ENCODE data around the gene RASGRF1.

RASGRF1 gene

DNA sequence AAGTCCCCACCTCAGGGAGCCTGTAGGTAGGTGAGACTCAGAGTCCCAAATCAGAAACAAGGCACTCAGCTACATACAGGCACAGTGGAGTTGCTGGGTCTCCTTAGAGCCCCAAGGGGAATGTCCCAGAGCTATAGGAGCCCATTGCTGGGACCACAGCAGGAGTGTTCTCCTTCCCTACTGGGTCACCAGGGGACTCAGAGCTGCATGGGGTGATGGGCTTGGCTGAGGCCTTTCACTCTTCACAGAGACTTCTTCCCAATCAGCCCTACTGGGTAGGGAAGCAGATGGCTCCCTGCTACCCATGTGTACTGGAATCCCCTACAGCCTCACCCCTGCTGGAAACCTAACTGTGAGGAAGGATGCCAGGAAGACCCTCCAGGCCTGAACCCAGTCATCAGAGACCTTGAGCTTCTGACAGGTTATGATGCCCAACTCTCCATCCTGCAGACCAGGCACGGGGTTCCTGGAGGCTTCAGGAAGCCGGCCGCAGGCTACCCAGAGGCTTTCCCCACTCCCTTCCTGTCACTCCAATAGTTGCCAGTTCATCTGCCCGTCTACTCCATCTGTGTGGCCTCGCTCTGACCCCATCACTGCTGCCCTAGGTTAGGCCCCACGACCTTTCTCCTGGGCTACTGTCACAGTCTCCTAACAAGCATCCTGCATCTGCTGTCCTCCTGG is 24.0 kb downstream of the RASGRF1 start:
- DNase-seq: no peak

DNA sequence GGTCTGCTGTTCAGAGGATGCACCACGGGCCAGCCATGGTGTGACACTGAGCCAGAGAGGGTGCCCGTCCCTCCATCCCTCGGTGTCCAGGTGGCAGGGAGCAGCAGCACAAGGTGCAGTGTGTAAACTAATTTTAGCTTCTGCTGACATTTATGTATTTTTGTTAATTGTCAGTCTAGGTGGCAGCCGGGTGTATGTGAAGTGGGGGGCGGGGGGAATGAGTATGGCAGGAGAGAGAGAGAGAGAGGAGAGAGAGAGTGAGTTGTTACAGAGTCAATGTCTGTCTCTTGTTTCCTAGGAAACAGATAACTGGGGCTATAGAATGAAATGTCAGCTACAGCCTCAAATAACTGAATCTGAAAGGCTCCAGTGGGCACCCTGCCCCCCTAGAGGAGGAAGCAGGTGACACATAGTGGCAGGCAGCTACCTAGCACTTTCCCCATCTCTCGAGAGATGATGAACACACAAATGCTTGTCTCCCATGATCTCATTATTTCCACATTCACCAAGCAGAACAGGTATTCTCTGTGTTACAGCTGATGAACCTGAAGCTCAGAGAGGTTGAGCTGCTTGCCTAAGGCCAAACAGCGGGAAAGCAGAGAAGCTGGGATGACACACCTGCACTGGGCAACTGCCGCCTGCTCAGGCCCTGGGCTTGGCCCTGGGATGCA is 24.7 kb downstream of the RASGRF1 start:
- DNase-seq: no peak

DNA sequence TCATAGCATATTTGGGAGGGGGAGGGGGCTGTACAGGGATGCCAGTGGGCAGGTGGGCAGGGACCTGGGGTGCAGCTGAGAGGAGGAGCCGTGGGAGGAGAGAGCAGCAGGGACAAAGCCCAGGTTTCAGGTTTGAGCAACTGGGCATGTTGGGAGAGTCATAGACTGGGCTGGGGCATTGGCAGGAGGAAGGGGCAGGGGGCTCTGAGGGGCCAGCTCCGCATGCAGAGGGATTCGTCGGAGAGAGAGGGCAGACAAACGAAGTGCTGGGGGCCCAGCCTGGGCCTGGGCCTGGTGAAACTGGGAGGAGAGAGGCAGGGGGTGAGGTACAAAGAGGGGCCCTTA is 25.2 kb downstream of the RASGRF1 start:
- DNase-seq: no peak

- DNase-seq: no peak
Measured at GRCh38 chr15:79064496-79064895, 26.1 kb downstream of the RASGRF1 start.

GRCh38 chr15:79060175-79060574 is 30.4 kb downstream of the RASGRF1 start:
- DNase-seq: no peak

DNA sequence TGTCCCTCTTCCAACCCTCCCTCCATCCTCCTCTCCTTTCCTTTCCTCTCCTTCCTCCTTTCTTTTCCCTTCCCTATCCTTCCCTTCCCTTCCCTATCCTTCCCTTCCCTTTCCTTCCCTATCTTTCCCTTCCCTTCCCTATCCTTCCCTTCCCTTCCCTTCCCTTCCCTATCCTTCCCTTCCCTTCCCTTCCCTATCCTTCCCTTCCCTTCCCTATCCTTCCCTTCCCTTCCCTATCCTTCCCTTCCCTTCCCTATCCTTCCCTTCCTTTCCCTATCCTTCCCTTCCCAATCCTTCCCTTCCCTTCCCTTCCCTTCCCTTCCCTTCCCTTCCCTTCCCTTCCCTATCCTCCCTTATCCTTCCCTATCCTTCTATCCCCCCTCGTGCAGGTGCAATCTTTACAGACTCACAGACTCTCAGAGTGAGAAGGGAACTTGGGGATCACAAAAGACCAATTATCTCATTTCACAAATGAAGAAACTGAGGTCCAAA is 31.5 kb downstream of the RASGRF1 start:
- no peak for DNase-seq

DNA sequence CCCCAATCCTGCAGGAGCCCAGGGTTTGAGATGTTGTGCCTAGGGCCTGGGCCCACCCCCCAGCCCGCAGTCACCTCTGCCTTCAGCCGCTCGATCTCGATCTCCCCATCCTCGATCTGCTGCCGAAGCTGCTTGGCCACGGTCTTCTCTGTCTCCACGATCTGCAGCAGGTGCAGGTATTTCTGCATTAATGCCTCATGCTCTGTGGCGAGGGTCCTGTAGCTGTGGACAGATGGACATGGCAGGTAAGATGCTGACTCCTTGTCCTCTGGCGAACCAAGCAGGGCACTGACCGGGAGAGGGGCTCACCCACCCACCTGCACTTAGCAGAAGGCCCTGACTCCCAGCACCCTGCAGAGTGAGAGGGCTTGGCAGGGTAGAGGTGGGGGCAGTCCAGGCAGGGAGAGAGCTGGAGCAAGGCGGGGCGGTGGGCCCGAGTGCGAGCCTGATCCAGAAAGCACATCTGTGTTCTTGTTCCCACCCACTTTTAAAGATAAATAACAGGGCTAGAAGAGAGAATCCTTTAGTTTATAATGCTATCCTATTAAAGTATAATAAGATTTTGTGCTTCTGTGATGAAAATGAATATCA is 32.2 kb downstream of the RASGRF1 start:
- DNase-seq: no peak

- DNase-seq: no peak
Measured at GRCh38 chr15:79057050-79057449, 33.5 kb downstream of the RASGRF1 start.

DNA sequence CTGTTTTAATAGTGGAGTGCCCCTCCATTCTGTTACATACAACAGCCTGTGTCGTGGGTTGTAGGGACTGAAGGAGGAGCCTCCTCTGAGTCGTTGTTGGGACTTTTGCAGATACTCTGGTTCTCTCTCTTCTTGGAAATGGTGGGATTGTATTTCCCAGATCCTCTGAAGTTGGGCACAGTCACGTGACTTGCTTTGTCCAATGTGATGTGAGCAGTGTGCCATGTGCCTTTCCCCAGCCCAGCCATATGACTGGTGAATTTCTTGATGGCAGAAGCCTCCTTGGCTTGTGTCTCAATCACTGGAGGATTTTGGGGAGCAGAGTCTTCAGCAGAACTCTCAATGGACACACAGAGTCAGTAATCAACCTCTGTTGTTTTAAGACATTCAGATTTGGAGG is 36.2 kb downstream of the RASGRF1 start:
- no peak for DNase-seq

GRCh38 chr15:79053894-79054293 is 36.7 kb downstream of the RASGRF1 start:
- no peak for DNase-seq

GRCh38 chr15:79051941-79052731 is 38.4 kb downstream of the RASGRF1 start:
- DNase-seq: no peak

GRCh38 chr15:79051029-79051428 is 39.6 kb downstream of the RASGRF1 start:
- DNase-seq: no peak

DNA sequence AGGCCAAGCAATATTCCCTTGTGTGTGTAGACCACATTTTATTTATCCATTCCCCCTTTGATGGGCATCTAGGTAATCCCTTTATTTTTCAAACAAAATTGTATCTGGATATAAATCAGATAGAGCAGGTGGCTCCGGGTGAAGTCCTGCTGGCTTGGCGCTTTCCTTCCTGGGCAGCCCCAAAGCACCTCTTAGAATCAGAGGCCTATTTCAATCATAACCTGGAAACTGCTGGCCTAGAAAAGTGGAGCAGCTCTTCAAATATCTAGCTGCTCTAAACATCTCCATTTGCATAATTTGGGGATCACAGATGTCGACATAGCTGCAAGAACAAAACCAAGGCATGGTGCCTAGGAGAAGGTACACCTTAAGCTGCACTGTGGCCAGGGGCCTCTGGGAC is 40.2 kb downstream of the RASGRF1 start:
- DNase-seq: no peak

GRCh38 chr15:79049416-79049815 is 41.2 kb downstream of the RASGRF1 start:
- no peak for DNase-seq

GRCh38 chr15:79047676-79048439 is 42.7 kb downstream of the RASGRF1 start:
- no peak for DNase-seq

GRCh38 chr15:79046691-79047404 is 43.7 kb downstream of the RASGRF1 start:
- DNase-seq: no peak

DNA sequence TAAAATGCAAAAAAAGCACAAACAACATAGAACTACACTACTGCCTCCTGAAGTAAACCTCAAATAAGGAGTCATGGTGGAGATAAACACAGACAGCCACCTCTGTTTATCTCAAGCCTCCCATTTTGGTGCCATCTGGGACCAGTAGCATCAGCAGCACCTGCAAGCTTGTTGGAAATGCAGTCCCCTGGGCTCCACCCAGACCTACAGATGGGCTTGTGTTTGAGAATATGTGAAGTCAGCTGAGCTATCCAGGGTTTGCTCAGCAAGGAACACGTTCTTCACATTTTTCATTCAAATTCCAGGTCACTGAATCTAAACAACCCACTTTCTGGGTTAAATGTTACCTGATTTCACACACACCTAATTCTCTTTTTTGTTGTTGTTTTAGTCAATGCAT is 45.5 kb downstream of the RASGRF1 start:
- no peak for DNase-seq

DNA sequence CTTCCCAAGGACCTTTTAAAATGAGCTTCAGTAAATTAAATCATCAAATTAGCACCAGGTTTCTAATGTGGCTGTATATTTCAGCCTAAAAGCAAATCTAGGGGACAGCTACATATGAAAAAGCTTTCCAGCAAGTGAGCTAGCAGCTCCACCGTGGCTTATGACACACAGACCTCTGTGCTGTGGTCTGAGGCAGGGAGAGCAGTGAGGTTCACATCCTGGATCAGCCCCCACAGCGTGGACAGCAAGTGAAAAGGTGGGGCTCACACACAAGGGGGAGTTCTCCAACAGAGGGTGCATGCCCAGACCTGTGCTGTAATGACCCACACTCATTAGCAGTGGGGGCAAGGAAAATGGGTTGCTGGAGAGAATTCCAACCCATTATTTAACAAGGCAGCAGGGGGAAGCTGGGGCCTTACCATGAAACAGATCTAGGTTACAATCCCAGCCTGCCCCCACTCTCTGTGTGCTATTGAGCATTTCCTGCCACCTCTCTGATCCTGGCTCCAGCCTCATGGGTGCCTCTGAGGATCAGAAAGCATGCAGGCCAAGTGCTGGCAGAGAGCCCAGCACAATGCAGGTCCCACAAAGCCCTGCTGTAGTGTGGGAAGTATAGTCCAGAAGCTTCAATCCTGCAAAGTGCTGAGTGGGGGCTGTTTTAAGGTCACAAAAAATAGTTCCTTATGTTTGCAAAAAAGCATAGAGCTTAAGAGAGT is 48.2 kb downstream of the RASGRF1 start:
- no peak for DNase-seq

DNA sequence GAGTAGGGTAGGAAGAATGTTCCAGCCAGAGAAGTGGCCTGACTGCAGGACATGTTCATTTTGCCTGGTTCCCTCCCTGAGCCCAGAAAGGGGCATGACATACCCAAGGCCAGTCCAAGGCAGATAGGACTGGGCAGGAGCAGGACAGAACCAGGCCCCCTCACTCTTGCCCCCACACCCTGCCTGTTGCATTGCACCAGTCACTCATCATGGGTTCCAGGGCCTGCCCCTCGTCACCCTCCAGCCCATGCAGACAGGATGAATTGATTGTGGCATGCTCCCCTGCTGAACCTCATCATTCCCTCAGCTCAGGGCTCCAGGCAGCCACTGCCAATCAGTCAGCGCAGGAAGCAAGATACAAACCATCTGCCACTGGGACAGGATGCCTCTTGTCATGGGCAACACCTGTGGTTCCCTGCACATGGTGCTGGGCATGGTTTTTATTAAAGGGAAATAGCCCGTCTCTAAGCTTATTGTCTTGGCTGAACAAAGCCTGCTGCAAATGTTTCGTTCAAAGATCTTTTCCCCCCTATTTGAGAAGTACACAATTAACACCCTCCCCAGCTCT is 48.9 kb downstream of the RASGRF1 start:
- no peak for DNase-seq

DNA sequence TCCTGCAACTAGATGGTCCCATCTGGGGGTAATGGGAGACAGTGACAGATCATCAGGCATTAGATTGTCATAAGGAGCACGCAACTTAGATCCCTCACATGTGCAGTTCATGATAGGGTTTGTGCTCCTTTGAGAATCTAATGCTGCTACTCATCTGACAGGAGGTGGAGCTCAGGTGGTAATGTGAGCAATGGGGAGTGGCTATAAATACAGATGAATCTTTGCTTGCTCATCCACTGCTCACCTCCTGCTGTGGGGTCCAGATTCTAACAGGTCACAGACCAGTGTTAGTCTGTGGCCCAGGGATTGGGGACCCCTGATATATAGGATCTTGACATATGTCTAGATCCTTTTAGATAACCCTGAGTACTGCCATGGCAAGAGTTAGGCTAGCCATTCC is 52.7 kb downstream of the RASGRF1 start:
- no peak for DNase-seq

GRCh38 chr15:79036323-79036722 is 54.3 kb downstream of the RASGRF1 start:
- DNase-seq: no peak

Data from fibroblast of upper back skin (primary cell).